MM.1S (cell line): ENCODE results near the gene TSPAN15.

Experiments used
- DNase-seq: peaks from one replicate; pipeline ENCODE4 v3.0.0-alpha.2; 2015
- H2AFZ ChIP-seq: fragments of 300-600 bp; sonication (generic); 2 replicates; pipeline ENCODE4 v1.6.0; 2016; ENCODE audit warnings: antibody characterized with exemption, low read length
- H3F3A ChIP-seq: fragments of 300-600 bp; sonication (generic); 2 replicates; pipeline ENCODE4 v1.6.1; 2016; ENCODE audit warnings: mild to moderate bottlenecking, antibody characterized with exemption, low read length, moderate library complexity, mixed read lengths; ENCODE audit not compliant: insufficient read depth
- H3K27ac ChIP-seq: fragments of 300-600 bp; sonication (generic); 2 replicates; pipeline ENCODE4 v1.5.1; 2016; ENCODE audit warnings: mild to moderate bottlenecking, low read length
- H3K27me3 ChIP-seq: fragments of 300-600 bp; sonication (generic); replicated peaks from 2 replicates; pipeline ENCODE4 v1.6.0; 2016; ENCODE audit warnings: low read length; ENCODE audit not compliant: insufficient read depth
- H3K36me3 ChIP-seq: fragments of 300-600 bp; sonication (generic); replicated peaks from 2 replicates; pipeline ENCODE4 v1.6.1; 2016; ENCODE audit warnings: mild to moderate bottlenecking, low read length, mixed read lengths; ENCODE audit not compliant: insufficient read depth
- H3K4me1 ChIP-seq: fragments of 300-600 bp; sonication (generic); 2 replicates; pipeline ENCODE4 v1.6.1; 2016; ENCODE audit warnings: low read length, mixed read lengths
- H3K4me2 ChIP-seq: fragments of 300-600 bp; sonication (generic); 2 replicates; pipeline ENCODE4 v1.6.0; 2016; ENCODE audit warnings: low read depth, low read length
- H3K4me3 ChIP-seq: fragments of 300-600 bp; sonication (generic); 2 replicates; pipeline ENCODE4 v1.5.1; 2016; ENCODE audit warnings: low read length, mixed read lengths
- H3K79me2 ChIP-seq: fragments of 300-600 bp; sonication (generic); 2 replicates; pipeline ENCODE4 v1.6.1; 2016; ENCODE audit warnings: mixed run types, low read length, mixed read lengths
- H3K9ac ChIP-seq: fragments of 300-600 bp; sonication (generic); 2 replicates; pipeline ENCODE4 v1.6.1; 2016; ENCODE audit warnings: low read length, mixed read lengths
- H3K9me2 ChIP-seq: fragments of 300-600 bp; sonication (generic); replicated peaks from 2 replicates; pipeline ENCODE4 v1.6.1; 2016; ENCODE audit warnings: mild to moderate bottlenecking, low read length, mixed read lengths; ENCODE audit not compliant: insufficient read depth
- H3K9me3 ChIP-seq: fragments of 300-600 bp; sonication (generic); replicated peaks from 2 replicates; pipeline ENCODE4 v1.6.1; 2016; ENCODE audit warnings: mild to moderate bottlenecking, low read length, mixed read lengths; ENCODE audit not compliant: insufficient read depth
- H4K20me1 ChIP-seq: fragments of 300-600 bp; sonication (generic); 2 replicates; pipeline ENCODE4 v1.6.1; 2016; ENCODE audit warnings: mild to moderate bottlenecking, low read length, moderate library complexity, mixed read lengths; ENCODE audit not compliant: insufficient read depth
- EZH2 ChIP-seq: fragments of 300-600 bp; sonication (generic); optimal IDR thresholded peaks from 2 replicates; pipeline ENCODE3; 2017; ENCODE audit warnings: low read depth, mild to moderate bottlenecking, antibody characterized with exemption, low read length, mixed read lengths
- EZH2phosphoT487 ChIP-seq: fragments of 300-600 bp; sonication (generic); IDR thresholded peaks from 2 replicates; pipeline ENCODE4 v1.6.1; 2018; ENCODE audit warnings: antibody characterized with exemption, low read length
- TF ChIP-seq, protein P1 (sequence below): fragments of 300-600 bp; sonication (generic); IDR thresholded peaks from 2 replicates; pipeline ENCODE4 v1.5.1; 2016; ENCODE audit warnings: antibody characterized with exemption, low read length, mixed read lengths

Gene TSPAN15

DNA sequence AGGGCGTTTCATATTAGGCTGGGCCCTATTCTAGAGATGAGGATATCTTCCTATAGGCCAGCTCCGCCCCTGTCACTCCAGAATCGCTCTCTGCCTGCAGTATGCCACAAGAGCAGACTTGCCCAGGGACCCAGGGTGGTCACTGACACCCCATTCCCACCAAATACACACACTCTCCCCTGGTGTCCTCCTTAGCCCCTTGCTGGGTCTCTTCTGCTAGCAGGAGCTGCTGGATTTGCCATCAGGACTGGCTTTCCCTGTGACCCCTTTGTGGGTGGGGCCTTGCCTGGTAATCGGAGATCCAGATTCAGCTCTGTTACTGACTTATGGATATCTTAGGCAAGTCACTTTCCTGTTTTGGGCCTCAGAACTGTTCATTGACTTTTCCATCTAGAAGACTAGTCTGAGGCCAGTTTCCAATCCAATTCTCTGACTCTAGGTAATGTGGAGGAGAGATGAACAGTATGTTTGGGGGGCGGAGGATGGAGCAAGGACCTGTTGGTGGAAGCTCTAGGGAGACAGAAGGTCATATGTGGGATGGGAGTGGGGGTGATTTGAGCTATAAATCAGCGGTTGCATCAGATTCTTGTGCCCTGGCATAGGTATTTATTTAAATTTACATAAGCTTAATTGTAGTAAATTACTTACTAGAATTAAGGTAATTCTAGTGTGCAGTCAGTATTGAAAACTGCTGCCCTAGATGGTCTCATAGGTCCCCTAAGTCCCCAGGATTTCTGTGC, 1.6 kb downstream of the TSPAN15 start:
- H3F3A ChIP-seq: no peaks in the 10 kb centered on the region
- H3K27me3 ChIP-seq: no peaks in the 10 kb centered on the region; the same call in 1 of the 2 replicates
- H3K4me2 ChIP-seq: no peak overlapping the region
- H3K79me2 ChIP-seq: no peaks in the 10 kb centered on the region
- H3K27ac ChIP-seq: no peak overlapping the region
- TF ChIP-seq, protein P1, sequence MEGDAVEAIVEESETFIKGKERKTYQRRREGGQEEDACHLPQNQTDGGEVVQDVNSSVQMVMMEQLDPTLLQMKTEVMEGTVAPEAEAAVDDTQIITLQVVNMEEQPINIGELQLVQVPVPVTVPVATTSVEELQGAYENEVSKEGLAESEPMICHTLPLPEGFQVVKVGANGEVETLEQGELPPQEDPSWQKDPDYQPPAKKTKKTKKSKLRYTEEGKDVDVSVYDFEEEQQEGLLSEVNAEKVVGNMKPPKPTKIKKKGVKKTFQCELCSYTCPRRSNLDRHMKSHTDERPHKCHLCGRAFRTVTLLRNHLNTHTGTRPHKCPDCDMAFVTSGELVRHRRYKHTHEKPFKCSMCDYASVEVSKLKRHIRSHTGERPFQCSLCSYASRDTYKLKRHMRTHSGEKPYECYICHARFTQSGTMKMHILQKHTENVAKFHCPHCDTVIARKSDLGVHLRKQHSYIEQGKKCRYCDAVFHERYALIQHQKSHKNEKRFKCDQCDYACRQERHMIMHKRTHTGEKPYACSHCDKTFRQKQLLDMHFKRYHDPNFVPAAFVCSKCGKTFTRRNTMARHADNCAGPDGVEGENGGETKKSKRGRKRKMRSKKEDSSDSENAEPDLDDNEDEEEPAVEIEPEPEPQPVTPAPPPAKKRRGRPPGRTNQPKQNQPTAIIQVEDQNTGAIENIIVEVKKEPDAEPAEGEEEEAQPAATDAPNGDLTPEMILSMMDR: no peak
- TF ChIP-seq EZH2: no peak
- no peak for TF ChIP-seq EZH2phosphoT487
- no peaks in the 10 kb centered on the region for H3K4me1 ChIP-seq
- H3K9me3 ChIP-seq: no peaks in the 10 kb centered on the region
- H3K4me3 ChIP-seq: no peak overlapping the region
- no peaks in the 10 kb centered on the region for H3K9me2 ChIP-seq
- H3K36me3 ChIP-seq: no peaks in the 10 kb centered on the region
- no peak for DNase-seq
- no peak overlapping the region for H2AFZ ChIP-seq
- no peak overlapping the region for H3K9ac ChIP-seq
- H4K20me1 ChIP-seq: no peaks in the 10 kb centered on the region

DNA sequence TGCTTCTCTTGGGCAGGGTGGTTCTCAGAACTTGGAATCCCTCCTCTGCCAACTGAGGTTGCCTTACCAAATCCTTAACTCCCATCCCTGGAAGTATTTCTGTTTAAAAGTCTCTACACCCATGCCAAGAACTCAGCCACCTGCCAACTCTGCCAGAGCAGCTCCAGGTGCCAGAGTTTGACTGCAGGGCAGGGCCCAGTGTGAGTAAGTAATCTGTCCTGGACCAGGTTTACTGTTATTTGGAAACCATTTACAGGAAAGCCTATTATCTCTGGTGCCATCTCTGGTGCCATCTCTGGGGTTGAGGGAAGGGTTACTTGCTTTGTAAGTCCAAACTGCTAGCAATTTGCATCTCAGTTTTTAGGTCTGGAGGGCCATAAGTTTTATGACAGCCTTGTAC, 2.5 kb downstream of the TSPAN15 start:
- H3K9ac ChIP-seq: no peak overlapping the region
- no peaks in the 10 kb centered on the region for H3F3A ChIP-seq
- no peak overlapping the region for H3K4me3 ChIP-seq
- H3K79me2 ChIP-seq: no peaks in the 10 kb centered on the region
- no peak overlapping the region for H2AFZ ChIP-seq
- H3K9me2 ChIP-seq: no peaks in the 10 kb centered on the region
- no peaks in the 10 kb centered on the region for H4K20me1 ChIP-seq
- TF ChIP-seq EZH2 (no peak), EZH2phosphoT487 (no peak)
- TF ChIP-seq, protein P1: no peak
- no peaks in the 10 kb centered on the region for H3K4me1 ChIP-seq
- H3K4me2 ChIP-seq: no peak overlapping the region
- no peak overlapping the region for H3K27ac ChIP-seq
- H3K9me3 ChIP-seq: no peaks in the 10 kb centered on the region
- DNase-seq: no peak
- H3K36me3 ChIP-seq: no peaks in the 10 kb centered on the region
- no peaks in the 10 kb centered on the region; the same call in 1 of the 2 replicates for H3K27me3 ChIP-seq

DNA sequence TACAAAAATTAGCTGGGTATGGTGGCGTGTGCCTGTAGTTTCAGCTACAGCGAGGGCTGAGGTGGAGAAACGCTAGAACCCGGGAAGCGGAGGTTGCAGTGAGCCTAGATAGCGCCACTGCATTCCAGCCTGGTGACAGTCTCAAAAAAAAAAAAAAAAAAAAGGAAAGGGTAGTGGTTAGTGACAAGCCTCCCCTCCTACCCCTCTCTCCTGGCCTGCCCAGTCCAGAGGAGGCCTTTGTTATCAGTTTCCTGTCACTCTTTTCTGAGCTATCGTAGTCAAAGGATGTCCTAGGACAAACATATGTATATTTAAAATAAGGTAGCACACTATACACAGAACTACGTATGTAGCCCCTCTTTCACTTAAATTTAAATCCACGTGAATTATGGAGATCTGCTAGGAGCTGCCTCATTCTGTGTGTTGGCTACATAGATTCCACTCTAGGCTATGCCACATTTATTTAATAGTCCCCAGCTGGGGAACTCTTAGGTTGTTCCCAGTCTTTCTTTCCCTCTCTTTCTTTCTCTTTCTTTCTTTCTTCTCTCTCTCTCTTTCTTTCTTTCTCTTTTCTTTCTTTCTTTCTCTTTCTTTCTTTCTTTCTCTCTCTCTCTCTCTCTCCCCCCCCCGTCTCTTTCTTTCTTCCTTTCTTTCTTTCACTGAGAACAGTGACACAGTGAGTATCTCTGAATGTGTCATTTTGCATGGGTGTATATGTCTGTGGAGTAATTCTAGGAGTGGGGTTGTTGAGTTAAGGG, 3.9 kb downstream of the TSPAN15 start:
- DNase-seq: no peak
- H3F3A ChIP-seq: no peaks in the 10 kb centered on the region
- no peak overlapping the region for H3K4me3 ChIP-seq
- H3K4me2 ChIP-seq: no peak overlapping the region
- H2AFZ ChIP-seq: no peak overlapping the region
- H3K27me3 ChIP-seq: no peaks in the 10 kb centered on the region; the same call in 1 of the 2 replicates
- H3K79me2 ChIP-seq: no peaks in the 10 kb centered on the region
- no peaks in the 10 kb centered on the region for H3K4me1 ChIP-seq
- no peaks in the 10 kb centered on the region for H3K9me2 ChIP-seq
- no peaks in the 10 kb centered on the region for H3K36me3 ChIP-seq
- H3K9me3 ChIP-seq: no peaks in the 10 kb centered on the region
- no peak overlapping the region for H3K27ac ChIP-seq
- H4K20me1 ChIP-seq: no peaks in the 10 kb centered on the region
- TF ChIP-seq EZH2: no peak
- TF ChIP-seq, protein P1: no peak
- no peak for TF ChIP-seq EZH2phosphoT487
- H3K9ac ChIP-seq: no peak overlapping the region
